Skeletal muscle satellite cell (primary cell): ENCODE results near the gene DNAH1.
A peak's percentile ranks its signal among the peaks of the same experiment; 100 is the strongest.
"Not testable (repeated sequence)": the region's sequence is repeated elsewhere in the genome, so short reads cannot be mapped to it uniquely, and the experiment has no call there.

ENCODE experiments used
- H3K27me3 ChIP-seq: 2 replicates; pipeline ENCODE4 v1.7.0; 2013; ENCODE audit warnings: low read length; ENCODE audit not compliant: control insufficient read depth, insufficient read depth
- H3K36me3 ChIP-seq: 2 replicates; pipeline ENCODE4 v1.7.0; 2013; ENCODE audit warnings: mild to moderate bottlenecking, control low read depth, low read length; ENCODE audit not compliant: insufficient read depth
- H3K4me1 ChIP-seq: 2 replicates; pipeline ENCODE4 v1.7.0; 2013; ENCODE audit warnings: low read length; ENCODE audit not compliant: control insufficient read depth, insufficient read depth
- H3K4me2 ChIP-seq: 2 replicates; pipeline ENCODE4 v1.7.0; 2013; ENCODE audit warnings: mild to moderate bottlenecking, low read length
- H3K4me3 ChIP-seq: 2 replicates; pipeline ENCODE4 v1.7.0; 2013; ENCODE audit warnings: low read length
- H3K9ac ChIP-seq: 2 replicates; pipeline ENCODE4 v1.7.0; 2013; ENCODE audit warnings: mild to moderate bottlenecking, low read depth, low read length, moderate library complexity
- H3K9me3 ChIP-seq: replicated peaks from 2 replicates; pipeline ENCODE4 v1.7.0; 2013; ENCODE audit warnings: mild to moderate bottlenecking, control low read depth, low read length

Gene DNAH1

GRCh38 chr3:52280050-52280461 lies 36.1 kb upstream of the DNAH1 start:
- peak overlapping the region; percentile 89 for H3K4me2 ChIP-seq
- peaks cover 24% of the 10 kb centered on the region for H3K4me1 ChIP-seq
- H3K27me3 ChIP-seq = no peaks in the 10 kb centered on the region
- peak overlapping the region; percentile 99 for H3K4me3 ChIP-seq
- H3K36me3 ChIP-seq = peaks cover 2% of the 10 kb centered on the region
- H3K9ac ChIP-seq = peak overlapping the region; percentile 97
- H3K9me3 ChIP-seq = no peaks in the 10 kb centered on the region

- Histone ChIP-seq H3K4me1 (peaks cover 24% of the 10 kb centered on the region), H3K9ac (no peak overlapping the region), H3K36me3 (peaks cover 2% of the 10 kb centered on the region), H3K4me3 (no peak overlapping the region), H3K4me2 (no peak overlapping the region), H3K27me3 (no peaks in the 10 kb centered on the region), H3K9me3 (no peaks in the 10 kb centered on the region)
Observed at GRCh38 chr3:52281981-52282801, 33.9 kb upstream of the DNAH1 start.

- no peaks in the 10 kb centered on the region for H3K9me3 ChIP-seq
- H3K27me3 ChIP-seq = no peaks in the 10 kb centered on the region
- peaks cover 24% of the 10 kb centered on the region for H3K4me1 ChIP-seq
Observed at GRCh38 chr3:52283306-52283705, 32.8 kb upstream of the DNAH1 start.

GRCh38 chr3:52284051-52284450 lies 32.1 kb upstream of the DNAH1 start:
- H3K4me1 ChIP-seq = peaks cover 29% of the 10 kb centered on the region
- not testable (repeated sequence) for H3K9ac ChIP-seq, H3K4me2 ChIP-seq, H3K27me3 ChIP-seq, H3K36me3 ChIP-seq, H3K4me3 ChIP-seq, H3K9me3 ChIP-seq

More at GRCh38 chr3:52283306-52283705, 32.8 kb upstream of the DNAH1 start:
- Histone ChIP-seq H3K9ac (no peak overlapping the region), H3K4me2 (no peak overlapping the region), H3K4me3 (no peak overlapping the region), H3K36me3 (no peaks in the 10 kb centered on the region)

- Histone ChIP-seq H3K9ac (peak overlapping the region; percentile 98), H3K4me3 (peak overlapping the region; percentile 95), H3K4me1 (peaks cover 17% of the 10 kb centered on the region), H3K36me3 (peaks cover 1% of the 10 kb centered on the region), H3K9me3 (no peaks in the 10 kb centered on the region), H3K4me2 (peak overlapping the region; percentile 90), H3K27me3 (no peaks in the 10 kb centered on the region)
Observed at GRCh38 chr3:52286777-52287110, 29.4 kb upstream of the DNAH1 start.

- Histone ChIP-seq H3K9ac (peak overlapping the region; percentile 98), H3K9me3 (no peaks in the 10 kb centered on the region), H3K4me1 (peaks cover 17% of the 10 kb centered on the region), H3K27me3 (no peaks in the 10 kb centered on the region), H3K4me3 (peak overlapping the region; percentile 95), H3K36me3 (peaks cover 13% of the 10 kb centered on the region), H3K4me2 (peak overlapping the region; percentile 90)
Observed at GRCh38 chr3:52288674-52289073, 27.4 kb upstream of the DNAH1 start.

GRCh38 chr3:52289338-52289746 lies 26.8 kb upstream of the DNAH1 start:
- Histone ChIP-seq H3K27me3 (no peaks in the 10 kb centered on the region), H3K4me1 (peaks cover 17% of the 10 kb centered on the region), H3K4me2 (peak overlapping the region; percentile 90), H3K4me3 (no peak overlapping the region), H3K9ac (no peak overlapping the region), H3K9me3 (no peaks in the 10 kb centered on the region), H3K36me3 (peaks cover 16% of the 10 kb centered on the region)

GRCh38 chr3:52289747-52290595 lies 26.1 kb upstream of the DNAH1 start:
- Histone ChIP-seq H3K36me3 (peaks cover 16% of the 10 kb centered on the region), H3K27me3 (no peaks in the 10 kb centered on the region), H3K4me1 (peaks cover 17% of the 10 kb centered on the region), H3K9ac (no peak overlapping the region), H3K9me3 (no peaks in the 10 kb centered on the region), H3K4me2 (no peak overlapping the region), H3K4me3 (no peak overlapping the region)

- peaks cover 17% of the 10 kb centered on the region for H3K4me1 ChIP-seq
Observed at GRCh38 chr3:52290596-52291507, 25.3 kb upstream of the DNAH1 start.

GRCh38 chr3:52291508-52292181 lies 24.5 kb upstream of the DNAH1 start:
- Histone ChIP-seq H3K9ac (no peak overlapping the region), H3K4me1 (peaks cover 16% of the 10 kb centered on the region), H3K4me2 (no peak overlapping the region), H3K27me3 (no peaks in the 10 kb centered on the region), H3K36me3 (peaks cover 16% of the 10 kb centered on the region), H3K4me3 (no peak overlapping the region), H3K9me3 (no peaks in the 10 kb centered on the region)

More at GRCh38 chr3:52290596-52291507, 25.3 kb upstream of the DNAH1 start:
- Histone ChIP-seq H3K4me2 (no peak overlapping the region), H3K9ac (no peak overlapping the region), H3K36me3 (peaks cover 16% of the 10 kb centered on the region), H3K9me3 (no peaks in the 10 kb centered on the region), H3K27me3 (no peaks in the 10 kb centered on the region), H3K4me3 (no peak overlapping the region)
